Measurements from ENCODE around the gene MOB3A.

DNA sequence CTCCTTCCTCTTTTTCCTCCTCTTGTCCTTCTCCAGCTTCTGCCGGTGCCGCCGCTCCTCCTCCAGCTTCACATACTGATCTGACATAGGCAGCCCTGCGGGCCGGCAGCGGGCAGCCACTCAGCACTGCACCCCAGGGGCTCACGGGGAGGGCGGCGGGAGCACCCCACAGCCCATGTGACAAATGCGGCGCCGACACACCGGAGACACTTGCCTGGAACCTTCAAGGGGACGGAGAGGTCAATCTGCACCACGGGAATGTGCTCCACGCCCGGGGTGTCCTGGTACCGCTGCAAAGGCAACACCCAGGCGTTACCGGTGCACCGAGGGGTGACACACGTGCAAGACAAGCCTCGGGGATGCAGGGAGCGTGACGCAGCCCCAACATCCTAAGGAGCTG, 19.2 kb upstream of the MOB3A start:
- TF ChIP-seq EP300 (IDR thresholded peaks at IDR 0.05) (no peak), POLR2A (IDR thresholded peaks at IDR 0.05) (no peak)

Measured in upper lobe of left lung (tissue), 4 donors.